Suprapubic skin (tissue), 4 donors: ENCODE data around the gene BAG5.

ENCODE experiments used
- CTCF ChIP-seq, 2 donors: fragments of 200-600 bp in 1 of 2; fragments of 450-650 bp in 1 of 2; sonication (generic) in 1 of 2; IDR thresholded peaks; one replicate each; pipeline ENCODE4 v1.5.1; 2016 to 2019; ENCODE audit warnings: antibody characterized with exemption in 2 of 2, mild to moderate bottlenecking in 1 of 2, moderate library complexity in 1 of 2
- EP300 ChIP-seq: sonication (generic); formaldehyde crosslinking; IDR thresholded peaks from one replicate; pipeline ENCODE4 v1.6.1; 2017; ENCODE audit warnings: antibody characterized with exemption
- POLR2A ChIP-seq, 2 donors: fragments of 450-650 bp; IDR thresholded peaks; one replicate each; pipeline ENCODE4 v1.6.1; 2017; ENCODE audit warnings: antibody characterized with exemption in 2 of 2, mild to moderate bottlenecking in 2 of 2, moderate library complexity in 2 of 2
- POLR2AphosphoS5 ChIP-seq, 3 donors: sonication (generic); formaldehyde crosslinking; IDR thresholded peaks; one replicate each; pipeline ENCODE4 v1.6.1; 2017; ENCODE audit warnings: antibody characterized with exemption in 3 of 3

- no peak for TF ChIP-seq CTCF (IDR thresholded peaks at IDR 0.05)
- TF ChIP-seq POLR2AphosphoS5 (IDR thresholded peaks at IDR 0.05) = no peak
- TF ChIP-seq POLR2A (IDR thresholded peaks at IDR 0.05) = no peak
- no peak for TF ChIP-seq EP300
These were observed 28.4 kb downstream of the BAG5 start for GRCh38 chr14:103533999-103534575.
